Measurements from ENCODE around the gene CNTNAP2.

- TF ChIP-seq POLR2A (IDR thresholded peaks at IDR 0.05) (no peak), EP300 (IDR thresholded peaks at IDR 0.05) (no peak), CTCF (IDR thresholded peaks at IDR 0.05) (no peak)
Measured at GRCh38 chr7:147406521-147407135, 1290.0 kb downstream of the CNTNAP2 start.
